Suprapubic skin (tissue), 4 donors: ENCODE measurements around the gene ETV3L. TPM values are rescaled to one million over a fixed set of nuclear protein-coding genes. Genes with fewer than 3 reads are reported as not detected.
A peak's percentile ranks its signal among the peaks of the same experiment; 100 is the strongest.

Source experiments
- DNase-seq, 2 donors: peaks; one replicate each; pipeline ENCODE4 v3.0.0-alpha.2; 2019; ENCODE audit warnings: low spot score in 2 of 2
- H3K27ac ChIP-seq: fragments of 200-600 bp; sonication (generic); one replicate; pipeline ENCODE4 v1.5.1; 2019
- H3K27me3 ChIP-seq: fragments of 200-600 bp; sonication (generic); one replicate; pipeline ENCODE4 v1.5.1; 2019
- H3K36me3 ChIP-seq: fragments of 200-600 bp; sonication (generic); one replicate; pipeline ENCODE4 v1.5.1; 2019
- H3K4me1 ChIP-seq: fragments of 200-600 bp; sonication (generic); one replicate; pipeline ENCODE4 v1.5.1; 2019
- H3K4me3 ChIP-seq: fragments of 200-600 bp; sonication (generic); one replicate; pipeline ENCODE4 v1.5.1; 2019; ENCODE audit warnings: mild to moderate bottlenecking
- H3K9me3 ChIP-seq: fragments of 200-600 bp; sonication (generic); one replicate; pipeline ENCODE4 v1.5.1; 2019
- CTCF ChIP-seq, 2 donors: fragments of 200-600 bp in 1 of 2; fragments of 450-650 bp in 1 of 2; sonication (generic) in 1 of 2; IDR thresholded peaks; one replicate each; pipeline ENCODE4 v1.5.1; 2016 to 2019; ENCODE audit warnings: antibody characterized with exemption in 2 of 2, mild to moderate bottlenecking in 1 of 2, moderate library complexity in 1 of 2
- EP300 ChIP-seq: sonication (generic); formaldehyde crosslinking; IDR thresholded peaks from one replicate; pipeline ENCODE4 v1.6.1; 2017; ENCODE audit warnings: antibody characterized with exemption
- POLR2A ChIP-seq, 2 donors: fragments of 450-650 bp; IDR thresholded peaks; one replicate each; pipeline ENCODE4 v1.6.1; 2017; ENCODE audit warnings: antibody characterized with exemption in 2 of 2, mild to moderate bottlenecking in 2 of 2, moderate library complexity in 2 of 2
- POLR2AphosphoS5 ChIP-seq, 3 donors: sonication (generic); formaldehyde crosslinking; IDR thresholded peaks; one replicate each; pipeline ENCODE4 v1.6.1; 2017; ENCODE audit warnings: antibody characterized with exemption in 3 of 3
- WGBS: methylation state at CpG from one replicate; pipeline ENCODE4 v1.1.5; 2018; 5-methylcytosine and 5-hydroxymethylcytosine counted together
- total RNA-seq, 4 donors: library from RNA; depleted of rRNA; stranded (reverse); fragments of >200 nt; gene quantifications; one replicate each; pipeline ENCODE4 v1.1.0, GENCODE V29; 2016

Gene ETV3L
- total RNA-seq, 4 donors from 2014 or later, result not detected

- Histone ChIP-seq H3K27ac (no peak overlapping the region), H3K4me1 (peaks cover 11% of the 10 kb centered on the region), H3K27me3 (no peaks in the 10 kb centered on the region), H3K9me3 (no peaks in the 10 kb centered on the region), H3K4me3 (no peak overlapping the region), H3K36me3 (no peaks in the 10 kb centered on the region)
- 91% methylated on average over 6 of the region's 6 CpGs for WGBS
- TF ChIP-seq POLR2A (IDR thresholded peaks at IDR 0.05) (no peak), CTCF (IDR thresholded peaks at IDR 0.05) (no peak), EP300 (no peak), POLR2AphosphoS5 (IDR thresholded peaks at IDR 0.05) (no peak)
- peak; percentile 7 to 47 for DNase-seq
Measured at GRCh38 chr1:157097692-157098091, 1.9 kb downstream of the ETV3L start.

GRCh38 chr1:157096881-157097280 lies 2.7 kb downstream of the ETV3L start:
- H3K9me3 ChIP-seq, result no peaks in the 10 kb centered on the region
- H3K4me1 ChIP-seq, result peaks cover 9% of the 10 kb centered on the region
- no peaks in the 10 kb centered on the region for H3K36me3 ChIP-seq
- H3K27me3 ChIP-seq, result no peaks in the 10 kb centered on the region
- TF ChIP-seq POLR2A (IDR thresholded peaks at IDR 0.05), result no peak
- no peak for TF ChIP-seq EP300
- no peak for TF ChIP-seq CTCF (IDR thresholded peaks at IDR 0.05)
- no peak for TF ChIP-seq POLR2AphosphoS5 (IDR thresholded peaks at IDR 0.05)
- H3K4me3 ChIP-seq, result no peak overlapping the region
- peak in 1 of 2 donors; percentile 35 for DNase-seq
- 84% methylated on average over 6 of the region's 6 CpGs for WGBS
- no peak overlapping the region for H3K27ac ChIP-seq

GRCh38 chr1:157095551-157095950 lies 4.1 kb downstream of the ETV3L start:
- Histone ChIP-seq H3K4me3 (no peak overlapping the region), H3K36me3 (no peaks in the 10 kb centered on the region), H3K27me3 (no peaks in the 10 kb centered on the region), H3K27ac (no peak overlapping the region), H3K9me3 (no peaks in the 10 kb centered on the region), H3K4me1 (peaks cover 15% of the 10 kb centered on the region)
- WGBS, result 33% methylated on average over 2 of the region's 2 CpGs
- TF ChIP-seq CTCF (IDR thresholded peaks at IDR 0.05), result no peak
- no peak for TF ChIP-seq POLR2AphosphoS5 (IDR thresholded peaks at IDR 0.05)
- TF ChIP-seq POLR2A (IDR thresholded peaks at IDR 0.05), result no peak
- no peak for TF ChIP-seq EP300
- peak in 1 of 2 donors; percentile 53 for DNase-seq

- peaks cover 19% of the 10 kb centered on the region for H3K4me1 ChIP-seq
- no peak for TF ChIP-seq CTCF (IDR thresholded peaks at IDR 0.05)
- no peak for TF ChIP-seq POLR2A (IDR thresholded peaks at IDR 0.05)
- TF ChIP-seq POLR2AphosphoS5 (IDR thresholded peaks at IDR 0.05), result no peak
- TF ChIP-seq EP300, result no peak
- H3K36me3 ChIP-seq, result no peaks in the 10 kb centered on the region
- WGBS, result 33% methylated on average over 4 of the region's 4 CpGs
- DNase-seq, result peak in 1 of 2 donors; percentile 40
- H3K4me3 ChIP-seq, result no peak overlapping the region
- H3K9me3 ChIP-seq, result no peaks in the 10 kb centered on the region
- no peak overlapping the region for H3K27ac ChIP-seq
- no peaks in the 10 kb centered on the region for H3K27me3 ChIP-seq
Measured at GRCh38 chr1:157095091-157095490, 4.5 kb downstream of the ETV3L start.

- no peak overlapping the region for H3K4me3 ChIP-seq
- peaks cover 19% of the 10 kb centered on the region for H3K4me1 ChIP-seq
- no peak overlapping the region for H3K27ac ChIP-seq
- H3K36me3 ChIP-seq, result no peaks in the 10 kb centered on the region
- H3K27me3 ChIP-seq, result no peaks in the 10 kb centered on the region
- peak in 1 of 2 donors; percentile 74 for DNase-seq
- TF ChIP-seq POLR2AphosphoS5 (IDR thresholded peaks at IDR 0.05), result no peak
- no peak for TF ChIP-seq EP300
- no peak for TF ChIP-seq POLR2A (IDR thresholded peaks at IDR 0.05)
- TF ChIP-seq CTCF (IDR thresholded peaks at IDR 0.05), result no peak
- no peaks in the 10 kb centered on the region for H3K9me3 ChIP-seq
- 61% methylated on average over 7 of the region's 8 CpGs for WGBS
Measured at GRCh38 chr1:157092831-157093230, 6.8 kb downstream of the ETV3L start.
